Inferior parietal cortex (tissue), 1 donor: ENCODE data around the gene RNF17.

Experiments used
- DNase-seq: peaks from one replicate; pipeline ENCODE4 v3.0.0-alpha.2; 2016; ENCODE audit errors: extremely low spot score

The RNF17 gene

DNA sequence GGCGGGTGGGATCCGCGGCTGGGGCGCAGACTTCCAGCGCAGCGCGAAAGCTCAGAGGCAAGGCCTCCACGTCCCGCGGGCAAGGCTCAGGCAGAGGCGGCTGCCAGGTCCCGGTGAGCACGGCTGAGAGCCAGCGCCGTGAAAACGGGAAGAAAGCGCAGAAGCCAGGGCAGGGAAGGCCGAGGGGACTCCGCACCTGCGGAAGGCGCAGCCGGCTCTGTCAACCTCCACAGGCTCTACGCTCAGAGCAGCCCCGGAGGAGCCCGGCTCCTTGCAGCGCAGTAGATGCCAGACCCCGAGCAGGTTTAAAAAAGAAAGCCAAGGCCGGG lies 131.0 kb downstream of the RNF17 start:
- no peak for DNase-seq

DNA sequence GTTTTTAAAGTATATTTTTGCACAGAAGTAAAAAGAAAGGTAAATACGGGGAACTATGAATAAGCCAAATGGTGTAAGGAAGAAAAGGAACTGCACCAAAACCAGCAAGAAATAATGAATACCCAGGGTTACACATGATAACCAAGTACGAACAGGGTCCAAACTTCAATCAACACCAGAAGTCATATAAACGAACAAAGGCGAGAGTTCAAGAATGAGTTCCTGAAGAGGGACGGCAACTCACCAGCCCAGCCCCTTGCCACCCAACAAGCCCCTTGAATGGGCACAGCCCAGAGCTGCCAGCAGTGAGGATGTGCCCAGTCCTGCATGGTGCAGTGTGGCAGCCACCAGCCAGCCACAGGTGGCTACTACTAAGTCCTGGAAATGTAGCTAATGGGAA lies 132.1 kb downstream of the RNF17 start:
- DNase-seq, result no peak

DNA sequence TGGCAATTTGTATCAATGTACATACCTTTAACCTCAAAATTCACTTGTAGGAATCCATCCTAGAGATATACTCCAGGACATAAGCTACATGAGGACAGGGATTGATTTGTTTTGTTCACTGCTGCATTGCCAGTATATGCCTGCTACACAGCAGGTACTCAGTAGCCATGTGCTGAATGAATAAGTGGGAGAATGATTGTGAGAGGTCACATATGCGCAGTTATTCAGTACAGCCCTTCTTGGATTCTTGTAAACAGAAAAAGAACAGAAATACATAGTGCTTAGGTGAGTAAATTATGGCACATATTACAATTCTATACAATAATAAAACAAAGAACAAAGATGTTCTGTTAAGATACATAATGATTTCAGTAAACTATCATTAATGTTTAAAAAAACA lies 133.3 kb downstream of the RNF17 start:
- DNase-seq, result no peak

DNA sequence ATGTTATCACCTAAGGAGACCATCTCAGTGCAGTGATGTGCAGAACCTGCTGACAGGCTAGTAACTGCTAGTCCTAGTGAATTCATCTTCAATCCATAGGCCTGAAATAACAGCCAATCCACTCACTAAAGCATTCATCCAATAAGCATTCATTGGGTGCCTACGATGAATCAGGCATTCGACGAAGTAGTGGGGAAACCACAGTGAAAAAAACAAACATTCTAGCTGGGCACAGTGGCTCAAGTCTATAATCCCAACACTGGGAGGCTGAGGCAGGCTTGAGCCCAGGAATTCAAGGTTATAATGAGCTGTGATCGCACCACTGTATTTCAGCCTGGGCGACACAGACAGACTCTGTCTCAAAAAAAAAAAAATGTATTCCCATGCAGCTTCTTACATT lies 135.6 kb downstream of the RNF17 start:
- no peak for DNase-seq

DNA sequence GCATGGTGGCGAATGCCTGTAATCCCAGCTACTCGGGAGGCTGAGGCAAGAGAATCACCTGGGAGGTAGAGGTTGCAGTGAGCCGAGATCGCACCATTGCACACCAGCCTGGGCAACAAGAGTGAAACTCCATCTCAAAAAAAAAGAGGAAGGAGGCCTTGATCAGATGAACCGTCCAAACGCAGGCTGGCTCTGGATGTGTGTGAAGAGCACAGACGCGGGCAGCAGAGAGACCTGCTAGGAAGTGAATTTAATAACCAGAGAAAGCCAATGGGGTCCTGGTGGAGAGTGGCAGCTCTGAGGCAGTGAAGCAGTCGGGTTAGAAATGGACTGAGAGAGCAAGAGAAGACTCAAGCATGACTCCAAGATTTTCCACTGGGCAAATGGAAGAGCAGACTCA lies 136.5 kb downstream of the RNF17 start:
- DNase-seq, result no peak

DNA sequence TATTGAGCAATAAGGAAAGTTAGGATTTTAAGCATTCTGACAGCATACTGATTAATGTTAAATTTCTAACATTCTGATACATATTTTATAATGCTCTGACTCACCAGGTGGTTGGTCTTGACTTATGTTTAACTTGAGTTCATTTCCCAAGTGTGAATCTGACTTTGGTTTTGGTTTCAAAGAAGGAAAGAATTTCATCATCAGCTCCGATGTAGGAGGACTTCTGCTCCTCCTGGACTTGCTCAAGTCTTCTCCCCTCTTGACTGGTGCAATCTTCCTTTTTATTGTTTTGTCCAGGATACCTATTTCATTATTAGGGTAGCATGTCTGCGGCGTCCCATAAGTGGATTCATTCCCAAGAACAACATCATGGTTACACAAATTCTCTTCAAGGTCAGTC lies 141.3 kb downstream of the RNF17 start:
- no peak for DNase-seq

DNA sequence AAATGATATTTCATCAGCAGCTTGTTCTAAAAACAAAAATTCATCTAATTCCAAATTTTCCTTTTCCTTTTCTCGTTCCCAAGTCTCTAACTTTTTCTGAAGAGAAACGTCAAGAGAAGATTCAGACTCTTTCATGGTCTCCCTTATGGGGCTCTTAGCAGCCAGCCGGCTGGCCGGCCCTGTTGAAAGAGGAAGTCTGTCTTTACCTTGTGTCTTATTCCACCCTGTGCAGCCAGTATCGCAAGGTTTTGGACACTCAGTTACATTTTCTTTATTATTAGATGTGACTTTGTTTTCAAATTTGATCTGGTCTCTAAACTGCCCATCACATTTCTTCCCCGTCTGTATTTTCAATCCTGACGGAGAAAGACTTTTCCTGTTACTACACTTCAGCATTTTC lies 142.3 kb downstream of the RNF17 start:
- DNase-seq, result no peak

DNA sequence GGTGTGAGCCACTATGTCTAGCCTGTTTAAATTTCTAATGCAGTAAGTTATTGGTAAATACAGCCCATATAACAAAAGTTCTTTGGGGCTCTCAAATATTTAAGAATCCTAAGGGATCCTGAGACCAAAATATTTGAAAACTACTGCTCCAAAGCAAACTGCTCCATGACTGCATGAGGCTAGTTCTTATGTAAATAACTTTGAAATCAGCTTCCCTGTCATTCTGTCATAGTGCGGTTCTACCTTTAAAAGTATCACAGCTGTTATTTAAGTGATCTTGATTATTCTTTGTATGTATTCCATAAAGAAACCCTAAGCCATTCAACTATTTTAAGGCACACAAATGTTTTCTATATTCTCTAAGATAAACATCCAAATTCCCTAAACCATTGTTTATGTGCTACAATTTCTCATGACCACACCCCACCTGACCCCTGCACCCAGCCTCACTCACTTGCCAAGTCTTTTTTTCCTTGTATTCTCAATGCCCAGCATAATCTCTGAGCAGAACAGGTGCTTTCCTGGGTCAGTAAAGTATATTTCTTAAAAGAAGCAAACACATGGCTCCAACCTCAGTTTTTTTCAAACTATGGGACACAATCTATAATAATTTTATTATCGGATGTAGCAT lies 146.6 kb downstream of the RNF17 start:
- no peak for DNase-seq

DNA sequence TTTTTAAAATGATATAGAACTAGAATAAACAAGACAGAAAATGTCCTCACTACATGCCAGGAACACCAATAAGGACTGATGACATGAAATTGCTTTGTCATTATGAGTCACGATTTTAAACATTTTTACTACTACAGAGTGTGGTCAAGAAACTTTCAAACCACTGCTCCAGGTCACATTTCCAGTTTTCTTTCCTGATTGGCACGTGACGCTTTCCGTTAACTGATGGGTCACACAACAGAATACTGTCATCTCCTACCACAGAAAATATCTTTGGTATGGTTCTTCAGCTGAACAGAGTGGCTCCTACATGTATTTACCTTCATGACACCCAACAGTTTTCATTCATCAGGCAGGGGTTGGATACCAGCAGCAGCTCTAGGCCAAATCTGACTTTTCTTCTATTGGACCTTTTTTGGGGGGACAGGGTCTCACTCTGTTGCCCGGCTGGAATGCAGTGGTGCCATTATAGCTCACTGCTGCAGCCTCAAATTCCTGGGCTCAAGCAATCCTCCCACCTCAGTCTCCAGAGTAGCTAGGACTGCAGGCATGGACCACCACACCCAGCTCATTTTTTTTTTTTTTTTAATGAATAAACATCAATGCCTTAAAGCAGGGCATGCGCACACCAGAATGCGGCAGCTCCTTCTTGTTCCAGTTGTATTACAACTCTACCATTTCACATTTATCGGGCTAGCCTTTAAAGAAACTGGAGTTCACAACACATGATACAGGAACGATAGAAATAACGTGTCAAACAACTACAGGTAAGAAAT lies 147.4 kb downstream of the RNF17 start:
- DNase-seq, result no peak

DNA sequence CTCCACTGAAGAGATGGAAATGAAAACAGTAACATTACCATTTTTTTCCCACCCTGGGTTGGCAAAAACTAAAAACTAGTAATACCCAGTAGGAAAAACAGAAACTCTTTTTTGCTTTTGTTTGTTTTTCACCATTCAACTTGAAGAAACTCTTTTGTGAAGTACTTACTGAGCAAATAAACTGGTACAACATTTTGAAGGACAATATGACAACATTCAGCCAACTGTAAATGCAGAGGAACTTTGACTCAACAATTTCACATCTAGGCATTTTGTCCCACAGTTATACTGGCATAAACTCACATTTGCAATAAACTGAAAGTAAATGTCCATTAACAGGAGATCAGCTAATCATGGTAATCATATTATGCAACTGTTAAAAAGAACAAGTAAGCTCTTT lies 152.5 kb downstream of the RNF17 start:
- DNase-seq, result no peak

DNA sequence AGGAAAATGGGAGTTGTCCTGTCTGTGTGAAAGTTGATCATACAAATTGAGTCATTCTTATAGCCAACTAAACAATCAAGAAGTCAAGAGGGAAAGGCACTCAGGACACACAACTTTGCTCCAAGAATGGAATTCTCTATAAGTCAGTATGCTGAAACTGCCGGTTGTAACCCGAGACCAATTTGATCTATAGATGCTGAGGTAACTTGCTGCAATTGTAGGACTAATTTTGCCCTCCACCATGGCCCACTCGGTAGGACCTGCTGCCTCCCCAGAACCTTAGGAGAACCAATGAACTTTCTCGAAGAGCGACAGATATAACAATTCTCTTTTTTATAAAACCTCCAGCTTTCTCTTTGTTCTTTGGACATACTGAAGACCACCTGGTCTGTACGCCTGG lies 157.0 kb downstream of the RNF17 start:
- no peak for DNase-seq

DNA sequence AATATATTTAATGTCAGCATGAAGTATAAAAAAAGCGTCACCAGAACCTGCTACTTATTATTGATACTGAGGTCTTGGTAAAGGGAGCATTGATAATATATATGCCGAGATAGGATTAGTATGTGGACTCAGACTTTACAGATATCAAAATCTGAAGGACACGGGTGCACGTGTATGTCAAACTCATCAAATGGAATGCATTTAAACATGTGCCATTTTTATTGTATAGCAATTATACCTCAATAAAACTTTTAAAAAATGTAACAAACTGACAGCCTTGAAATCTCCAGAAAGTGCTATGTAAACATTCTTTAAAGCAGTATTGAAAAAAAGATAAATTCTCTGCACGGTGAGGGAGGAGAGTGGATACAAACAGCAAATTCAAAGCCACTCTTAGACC lies 157.9 kb downstream of the RNF17 start:
- no peak for DNase-seq

DNA sequence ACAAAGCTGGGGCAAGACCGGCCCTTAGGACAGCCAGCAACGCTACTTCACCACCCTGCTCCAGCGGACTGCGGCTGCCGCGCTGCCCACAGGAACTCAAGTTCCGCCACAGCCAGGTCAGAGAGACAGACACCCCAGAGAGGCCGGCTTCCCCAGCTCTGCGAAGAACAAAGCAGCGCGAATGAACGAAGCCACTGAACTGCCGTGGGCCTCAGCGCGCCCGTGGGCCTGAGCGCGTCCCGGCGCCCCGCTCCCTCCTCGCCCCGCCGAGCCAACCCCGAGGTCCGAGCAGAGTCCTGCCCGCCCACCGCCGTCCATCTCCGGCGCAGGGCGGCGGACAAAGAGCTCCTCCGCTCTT lies 158.4 kb downstream of the RNF17 start:
- no peak for DNase-seq

DNA sequence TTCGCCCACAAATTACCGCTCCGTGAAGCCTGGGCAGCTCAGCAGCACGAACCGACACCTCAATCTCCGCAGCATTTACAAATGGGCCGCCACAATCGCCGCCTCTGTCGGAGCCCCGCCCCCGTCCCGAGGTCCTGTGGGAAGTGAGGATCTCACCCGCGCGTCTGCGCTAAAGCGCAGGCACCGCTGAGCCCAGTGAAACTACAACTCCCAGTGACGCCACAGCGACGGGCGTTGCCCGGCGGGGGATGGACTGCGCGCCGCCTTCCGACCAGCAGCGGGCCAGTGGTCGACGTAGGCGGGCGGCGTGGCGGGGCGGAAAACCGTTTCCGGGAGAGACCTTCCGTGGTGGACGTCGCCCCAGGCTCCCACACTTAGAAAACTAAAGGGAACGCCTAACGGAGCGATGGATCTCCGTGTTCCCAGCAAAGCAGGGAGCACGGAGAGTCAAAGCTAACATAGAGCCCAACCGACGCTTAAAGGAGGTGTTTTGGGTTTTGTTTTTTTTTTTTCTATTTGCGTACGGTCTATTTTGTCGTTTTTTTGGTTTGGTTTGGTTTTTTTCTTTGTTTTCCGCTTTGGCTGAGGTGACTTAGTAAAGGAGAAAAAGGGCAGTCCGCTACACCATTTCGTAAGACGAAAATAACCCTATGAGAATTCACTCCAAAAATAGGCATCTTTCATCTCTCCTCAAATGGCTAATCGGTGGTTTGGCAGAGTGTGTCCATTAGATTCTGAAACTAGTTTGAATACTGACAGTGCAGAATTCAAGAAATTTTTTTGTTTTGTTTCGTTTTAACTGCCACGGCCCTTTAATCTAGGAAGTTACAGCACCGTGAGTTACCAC lies 159.0 kb downstream of the RNF17 start:
- DNase-seq, result peak; percentile 96

DNA sequence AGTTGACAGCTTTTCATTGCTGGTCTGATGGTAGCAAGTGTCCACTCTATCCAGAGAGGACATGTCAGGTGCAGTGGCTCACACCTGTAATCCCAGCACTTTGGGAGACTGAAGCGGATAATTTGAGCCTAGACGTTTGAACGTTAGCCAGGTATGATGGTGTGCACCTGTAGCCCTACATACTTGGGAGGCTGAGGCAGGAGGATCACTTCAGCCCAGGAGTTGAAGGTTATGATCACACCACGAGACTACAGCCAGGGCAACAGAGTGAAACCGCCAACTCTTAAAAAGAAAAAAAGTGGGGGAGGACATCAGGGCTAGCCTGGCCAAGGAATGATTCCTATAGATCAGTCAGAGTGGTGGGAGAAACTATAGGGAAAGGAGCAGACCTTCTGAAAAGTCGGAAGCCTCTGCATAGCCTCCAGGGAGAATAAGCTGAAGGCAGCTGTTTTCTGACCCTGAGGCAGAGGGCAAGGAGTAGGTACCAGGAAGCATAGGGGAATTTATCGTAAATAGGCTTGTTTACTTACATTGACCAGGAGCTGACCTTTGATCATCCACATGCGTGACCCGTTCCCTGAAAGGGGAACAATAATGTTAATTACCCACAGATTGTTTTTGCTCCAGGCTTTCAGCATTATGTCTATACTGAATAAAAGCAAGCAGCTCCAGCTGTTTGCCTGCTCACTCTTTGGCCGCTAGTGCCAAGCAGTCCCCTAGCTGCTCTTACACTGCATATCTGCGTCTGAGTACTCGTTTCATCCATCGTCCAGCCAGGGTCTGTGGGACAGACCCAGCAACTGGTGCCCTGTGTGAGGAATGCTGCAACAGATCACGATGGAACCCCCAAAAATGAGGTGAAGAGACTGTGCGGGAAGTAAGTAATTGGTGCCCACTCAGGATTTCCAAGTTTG lies 161.6 kb downstream of the RNF17 start:
- DNase-seq, result no peak

DNA sequence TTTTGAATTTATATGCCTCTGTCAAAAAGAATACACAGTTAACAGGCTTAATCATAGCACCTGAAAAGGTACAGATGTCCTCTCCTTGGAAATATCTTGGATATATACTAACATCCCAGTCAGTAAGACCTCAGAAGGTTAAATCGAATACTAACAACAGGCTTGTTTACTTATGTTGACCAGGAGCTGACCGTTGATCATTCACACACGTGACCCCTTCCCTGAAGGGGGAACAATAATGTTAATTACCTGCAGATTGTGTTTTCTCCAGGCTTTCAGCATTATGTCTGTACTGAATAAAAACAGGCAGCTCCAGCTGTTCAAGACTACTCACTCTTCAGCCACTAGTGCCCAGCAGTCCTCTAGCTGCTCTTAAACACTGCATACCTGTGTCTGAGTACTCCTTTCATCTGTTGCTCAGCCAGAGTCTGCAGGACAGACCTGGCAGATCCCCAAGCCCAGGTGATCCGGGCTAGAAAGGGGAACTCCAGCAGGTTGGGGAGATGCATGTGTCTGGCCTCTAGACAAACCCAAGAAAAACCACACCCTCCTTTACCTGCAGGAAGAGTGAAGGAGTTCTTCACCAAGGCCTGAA lies 163.9 kb downstream of the RNF17 start:
- DNase-seq, result no peak

DNA sequence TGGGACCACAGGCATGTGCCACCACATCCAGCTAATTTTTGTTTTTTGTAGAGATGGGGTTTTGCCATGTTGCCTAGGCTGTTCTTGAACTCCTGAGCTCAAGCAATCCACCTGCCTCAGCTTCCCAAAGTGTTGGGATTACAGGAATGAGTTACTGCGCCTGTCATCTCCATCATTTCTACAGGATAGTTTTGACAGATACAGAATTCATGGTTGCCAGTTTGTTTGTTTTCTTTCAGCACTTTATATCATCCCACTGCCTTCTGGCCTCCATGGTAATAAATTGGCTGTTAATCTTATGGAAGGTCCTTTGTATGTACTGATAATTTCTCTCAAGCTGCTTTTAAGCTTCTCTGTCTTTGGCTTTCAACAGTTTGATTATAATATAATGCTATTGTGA lies 165.2 kb downstream of the RNF17 start:
- DNase-seq, result no peak
